ENCODE data around the gene GPR180. TPM values are rescaled to one million over a fixed set of nuclear protein-coding genes. Genes with fewer than 3 reads are reported as not detected.
A peak's percentile ranks its signal among the peaks of the same experiment; 100 is the strongest.

Gene GPR180
- total RNA-seq, 1 donor from 2014 or later, result 5.3 TPM

DNA sequence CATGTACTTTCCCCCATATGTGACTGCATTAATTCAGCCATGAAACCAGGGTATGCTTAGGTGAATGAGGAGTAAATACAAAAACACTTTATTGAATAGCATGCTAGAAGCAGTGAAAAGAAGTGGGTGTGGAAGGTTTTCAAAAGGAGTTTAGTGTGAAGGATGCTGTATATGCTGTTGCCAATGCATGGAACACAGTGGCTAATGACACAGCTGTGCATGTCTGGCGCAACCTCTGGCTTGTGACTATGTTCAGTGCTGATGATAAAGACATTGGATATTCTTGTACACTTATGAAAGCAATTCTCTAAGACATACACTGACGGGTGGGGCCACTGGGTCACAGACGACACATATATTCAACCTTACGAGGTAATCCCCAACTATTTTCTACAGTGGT, 55.5 kb downstream of the GPR180 start:
- H3K9me3 Mint-ChIP-seq (ENCODE audit: low read depth), result peaks cover 8% of the 10 kb centered on the region

DNA sequence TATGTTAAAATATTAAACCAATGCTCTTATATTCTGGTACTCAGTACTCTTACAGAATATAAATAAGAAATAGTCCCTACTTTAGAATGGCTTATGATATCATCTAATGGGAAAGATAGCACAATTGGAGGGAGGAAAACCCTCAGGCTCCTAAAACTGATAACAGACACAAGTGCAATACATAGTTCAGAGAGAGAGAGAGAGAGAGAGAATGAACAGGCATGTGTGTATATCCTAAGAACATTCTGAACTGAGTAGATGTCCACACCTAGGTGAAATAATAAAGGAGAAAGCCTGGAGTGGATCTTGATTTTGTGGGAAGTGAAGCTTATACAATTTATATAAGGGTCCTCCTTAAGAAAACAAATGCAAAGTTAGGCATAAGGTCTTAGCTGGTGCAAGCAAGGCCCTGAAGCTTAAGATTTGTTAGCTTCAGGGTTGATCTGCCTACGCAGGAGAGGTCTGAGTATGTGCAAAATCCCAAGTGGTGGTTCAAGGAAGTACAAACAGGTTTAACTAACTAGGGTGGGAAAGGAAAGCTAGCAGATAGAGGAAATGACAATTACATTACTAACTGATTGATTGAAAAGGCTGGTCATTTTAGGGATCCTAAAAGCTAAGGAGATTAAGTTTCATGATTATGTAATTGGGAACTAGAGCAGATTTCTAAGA, 57.4 kb downstream of the GPR180 start:
- Mint-ChIP-seq H3K4me3 (ENCODE audit: low read depth) (no peak overlapping the region), H3K4me1 (ENCODE audit: low read depth) (peaks cover 48% of the 10 kb centered on the region), H3K36me3 (ENCODE audit: insufficient read depth) (no peaks in the 10 kb centered on the region), H3K9me3 (ENCODE audit: low read depth) (peaks cover 8% of the 10 kb centered on the region), H3K27ac (no peak overlapping the region), H3K27me3 (peaks cover 13% of the 10 kb centered on the region)
- TF ChIP-seq, protein P1, sequence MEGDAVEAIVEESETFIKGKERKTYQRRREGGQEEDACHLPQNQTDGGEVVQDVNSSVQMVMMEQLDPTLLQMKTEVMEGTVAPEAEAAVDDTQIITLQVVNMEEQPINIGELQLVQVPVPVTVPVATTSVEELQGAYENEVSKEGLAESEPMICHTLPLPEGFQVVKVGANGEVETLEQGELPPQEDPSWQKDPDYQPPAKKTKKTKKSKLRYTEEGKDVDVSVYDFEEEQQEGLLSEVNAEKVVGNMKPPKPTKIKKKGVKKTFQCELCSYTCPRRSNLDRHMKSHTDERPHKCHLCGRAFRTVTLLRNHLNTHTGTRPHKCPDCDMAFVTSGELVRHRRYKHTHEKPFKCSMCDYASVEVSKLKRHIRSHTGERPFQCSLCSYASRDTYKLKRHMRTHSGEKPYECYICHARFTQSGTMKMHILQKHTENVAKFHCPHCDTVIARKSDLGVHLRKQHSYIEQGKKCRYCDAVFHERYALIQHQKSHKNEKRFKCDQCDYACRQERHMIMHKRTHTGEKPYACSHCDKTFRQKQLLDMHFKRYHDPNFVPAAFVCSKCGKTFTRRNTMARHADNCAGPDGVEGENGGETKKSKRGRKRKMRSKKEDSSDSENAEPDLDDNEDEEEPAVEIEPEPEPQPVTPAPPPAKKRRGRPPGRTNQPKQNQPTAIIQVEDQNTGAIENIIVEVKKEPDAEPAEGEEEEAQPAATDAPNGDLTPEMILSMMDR (IDR thresholded peaks at IDR 0.05; ENCODE audit: unreplicated experiment), result peak; percentile 40
- no peak for DNase-seq (ENCODE audit: low spot score, unreplicated experiment)

More for the DNA sequence above, 55.5 kb downstream of the GPR180 start:
- TF ChIP-seq, protein P1 (IDR thresholded peaks at IDR 0.05; ENCODE audit: unreplicated experiment), result no peak
- Mint-ChIP-seq H3K36me3 (ENCODE audit: insufficient read depth) (no peaks in the 10 kb centered on the region), H3K4me1 (ENCODE audit: low read depth) (peaks cover 29% of the 10 kb centered on the region), H3K27ac (no peak overlapping the region), H3K4me3 (ENCODE audit: low read depth) (no peak overlapping the region), H3K27me3 (no peaks in the 10 kb centered on the region)
- DNase-seq (ENCODE audit: low spot score, unreplicated experiment), result no peak

DNA sequence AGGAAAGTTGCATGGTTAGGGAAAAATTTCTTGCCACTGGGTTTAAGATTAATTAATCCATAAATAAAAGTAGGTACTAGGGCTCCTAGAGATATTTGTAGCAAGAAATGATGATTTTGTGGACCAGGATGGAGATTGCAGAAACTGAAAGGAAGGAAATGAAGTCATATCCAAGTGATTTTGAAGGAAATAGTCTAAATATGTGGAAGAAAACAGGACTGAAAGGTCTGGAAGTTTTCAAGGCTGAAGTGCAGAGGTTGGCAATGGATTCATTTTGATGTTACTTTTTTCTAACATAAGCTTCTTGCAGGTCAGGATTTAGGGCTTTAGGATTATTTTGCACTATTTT, 57.9 kb downstream of the GPR180 start:
- TF ChIP-seq, protein P1 (IDR thresholded peaks at IDR 0.05; ENCODE audit: unreplicated experiment), result no peak
- Mint-ChIP-seq H3K4me3 (ENCODE audit: low read depth) (no peak overlapping the region), H3K27ac (no peak overlapping the region), H3K4me1 (ENCODE audit: low read depth) (peaks cover 49% of the 10 kb centered on the region), H3K27me3 (peaks cover 14% of the 10 kb centered on the region), H3K9me3 (ENCODE audit: low read depth) (peaks cover 8% of the 10 kb centered on the region), H3K36me3 (ENCODE audit: insufficient read depth) (no peaks in the 10 kb centered on the region)
- no peak for DNase-seq (ENCODE audit: low spot score, unreplicated experiment)

DNA sequence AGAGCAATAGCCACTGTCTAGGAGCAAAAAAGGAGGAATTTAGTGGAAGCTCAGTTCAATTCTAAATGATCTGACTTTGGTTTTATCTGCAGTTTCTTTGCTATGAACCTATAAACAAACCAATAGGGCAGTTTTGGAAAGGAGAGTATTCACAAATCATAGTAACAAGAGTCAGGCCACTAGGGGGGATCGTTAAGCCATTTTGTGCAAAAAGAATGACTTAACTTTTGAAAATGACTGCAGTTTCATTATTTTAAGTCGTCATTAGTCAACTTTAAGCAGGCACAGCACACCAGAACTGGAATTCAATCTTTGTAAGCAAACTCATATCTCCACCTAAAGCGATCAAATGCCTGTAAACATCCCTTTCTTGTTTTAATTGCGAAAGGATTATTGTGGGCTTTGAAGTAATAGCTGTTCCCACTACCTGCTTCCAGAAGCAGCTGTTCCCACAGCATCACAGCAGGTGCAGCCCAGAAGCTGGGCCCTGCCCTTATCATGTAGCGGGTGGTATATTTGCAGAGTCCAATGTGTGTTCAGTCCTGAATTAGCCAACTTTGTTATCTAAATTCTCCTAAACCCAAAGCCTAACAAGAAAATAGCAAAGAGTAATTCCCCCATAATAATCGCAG, 59.2 kb downstream of the GPR180 start:
- no peaks in the 10 kb centered on the region for H3K36me3 Mint-ChIP-seq (ENCODE audit: insufficient read depth)
- peaks cover 7% of the 10 kb centered on the region for H3K9me3 Mint-ChIP-seq (ENCODE audit: low read depth)
- peaks cover 26% of the 10 kb centered on the region for H3K27me3 Mint-ChIP-seq
- no peak for DNase-seq (ENCODE audit: low spot score, unreplicated experiment)
- TF ChIP-seq, protein P1 (IDR thresholded peaks at IDR 0.05; ENCODE audit: unreplicated experiment), result peak; percentile 54
- H3K27ac Mint-ChIP-seq, result peak overlapping the region; percentile 88
- peak overlapping the region; percentile 54 for H3K4me3 Mint-ChIP-seq (ENCODE audit: low read depth)
- H3K4me1 Mint-ChIP-seq (ENCODE audit: low read depth), result peaks cover 51% of the 10 kb centered on the region

DNA sequence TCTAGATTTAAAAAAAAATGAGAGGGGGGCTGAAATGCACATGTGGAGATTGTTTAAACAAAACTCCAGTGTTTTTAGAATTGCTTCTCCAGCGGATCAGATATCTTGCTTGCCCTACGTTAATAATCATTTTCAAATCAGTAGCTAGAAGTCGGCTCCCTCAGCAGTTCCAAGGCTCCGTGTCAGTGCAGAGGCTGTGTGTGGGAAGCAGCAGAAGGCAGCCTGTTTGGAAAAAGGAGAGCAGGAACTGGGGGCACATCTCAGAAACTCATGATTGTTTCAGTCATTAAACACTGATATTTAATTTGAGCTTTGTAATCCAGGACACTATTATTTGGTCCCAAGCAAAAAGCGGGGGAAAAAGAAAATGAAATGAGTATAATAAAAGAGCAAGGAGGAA, 59.7 kb downstream of the GPR180 start:
- TF ChIP-seq, protein P1 (IDR thresholded peaks at IDR 0.05; ENCODE audit: unreplicated experiment), result no peak
- peak overlapping the region; percentile 54 for H3K4me3 Mint-ChIP-seq (ENCODE audit: low read depth)

More for the DNA sequence above, 59.7 kb downstream of the GPR180 start:
- peaks cover 51% of the 10 kb centered on the region for H3K4me1 Mint-ChIP-seq (ENCODE audit: low read depth)
- peak overlapping the region; percentile 88 for H3K27ac Mint-ChIP-seq
- no peaks in the 10 kb centered on the region for H3K36me3 Mint-ChIP-seq (ENCODE audit: insufficient read depth)
- no peak for DNase-seq (ENCODE audit: low spot score, unreplicated experiment)
- H3K27me3 Mint-ChIP-seq, result peaks cover 32% of the 10 kb centered on the region
- H3K9me3 Mint-ChIP-seq (ENCODE audit: low read depth), result peaks cover 3% of the 10 kb centered on the region

Data from progenitor cell of endocrine pancreas (in vitro differentiated cells).